ENCODE data around the gene DUSP22.

DUSP22 gene

GRCh38 chr6:338815-339262 lies 46.6 kb downstream of the DUSP22 start:
- DNase-seq (ENCODE audit: low read depth, low spot score) = no peak

GRCh38 chr6:339480-339879 lies 47.2 kb downstream of the DUSP22 start:
- DNase-seq (ENCODE audit: low read depth, low spot score) = no peak

GRCh38 chr6:340186-340955 lies 48.1 kb downstream of the DUSP22 start:
- DNase-seq (ENCODE audit: low read depth, low spot score) = no peak

GRCh38 chr6:340991-341827 lies 48.9 kb downstream of the DUSP22 start:
- DNase-seq (ENCODE audit: low read depth, low spot score) = no peak

- DNase-seq (ENCODE audit: low read depth, low spot score) = no peak
Observed at GRCh38 chr6:341914-342831, 49.9 kb downstream of the DUSP22 start.

- no peak for DNase-seq (ENCODE audit: low read depth, low spot score)
Observed at GRCh38 chr6:342832-343179, 50.5 kb downstream of the DUSP22 start.

GRCh38 chr6:343226-343935 lies 51.1 kb downstream of the DUSP22 start:
- DNase-seq (ENCODE audit: low read depth, low spot score) = no peak

- no peak for DNase-seq (ENCODE audit: low read depth, low spot score)
Observed at GRCh38 chr6:343960-344815, 51.9 kb downstream of the DUSP22 start.

GRCh38 chr6:344816-345340 lies 52.6 kb downstream of the DUSP22 start:
- no peak for DNase-seq (ENCODE audit: low read depth, low spot score)

GRCh38 chr6:345747-346385 lies 53.6 kb downstream of the DUSP22 start:
- no peak for DNase-seq (ENCODE audit: low read depth, low spot score)

- no peak for DNase-seq (ENCODE audit: low read depth, low spot score)
Observed at GRCh38 chr6:346386-347030, 54.2 kb downstream of the DUSP22 start.

GRCh38 chr6:347232-347631 lies 54.9 kb downstream of the DUSP22 start:
- no peak for DNase-seq (ENCODE audit: low read depth, low spot score)

GRCh38 chr6:347951-348859 lies 55.9 kb downstream of the DUSP22 start:
- no peak for DNase-seq (ENCODE audit: low read depth, low spot score)

GRCh38 chr6:348860-349396 lies 56.6 kb downstream of the DUSP22 start:
- DNase-seq (ENCODE audit: low read depth, low spot score) = no peak

GRCh38 chr6:349491-349921 lies 57.2 kb downstream of the DUSP22 start:
- DNase-seq (ENCODE audit: low read depth, low spot score) = no peak

GRCh38 chr6:350371-350770 lies 58.1 kb downstream of the DUSP22 start:
- no peak for DNase-seq (ENCODE audit: low read depth, low spot score)

GRCh38 chr6:351011-351866 lies 59.0 kb downstream of the DUSP22 start:
- no peak for DNase-seq (ENCODE audit: low read depth, low spot score)

All from ELF-1 (cell line).